Keratinocyte (primary cell): ENCODE measurements around the gene GNB3. TPM values are rescaled to one million over a fixed set of nuclear protein-coding genes. Genes with fewer than 3 reads are reported as not detected.

Experiments used
- DNase-seq: peaks from one replicate; pipeline ENCODE4 v3.0.0-alpha.2; 2011; ENCODE audit warnings: low read depth, missing footprints, low spot score
- FAIRE-seq: peaks from 2 replicates; lab custom pipeline; 2011; peaks lifted over from hg19 to GRCh38; lab: Jason Lieb, UNC
- H2AFZ ChIP-seq: 2 replicates; pipeline ENCODE4 v1.6.0; 2012; ENCODE audit warnings: low read length, control low read depth, inconsistent platforms; ENCODE audit not compliant: control insufficient read depth
- H3K27ac ChIP-seq: 2 replicates; pipeline ENCODE4 v1.5.1; 2011; ENCODE audit warnings: low read length; ENCODE audit not compliant: control insufficient read depth, insufficient read depth
- H3K27me3 ChIP-seq: 3 replicates; pipeline ENCODE4 v1.6.0; 2011; ENCODE audit warnings: low read length; ENCODE audit not compliant: control insufficient read depth, insufficient read depth; ENCODE audit errors: extremely low read depth
- H3K36me3 ChIP-seq, 2 experiments: 2 replicates in 1 of 2; 3 replicates in 1 of 2; pipeline ENCODE4 v1.5.1; 2011; ENCODE audit warnings: low read length in 2 of 2, mild to moderate bottlenecking in 1 of 2; ENCODE audit not compliant: control insufficient read depth in 2 of 2, insufficient read depth in 2 of 2; ENCODE audit errors: extremely low read depth in 1 of 2
- H3K4me1 ChIP-seq: 3 replicates; pipeline ENCODE4 v1.5.1; 2011; ENCODE audit warnings: low read length; ENCODE audit not compliant: control insufficient read depth, insufficient read depth; ENCODE audit errors: extremely low read depth
- H3K4me2 ChIP-seq: 3 replicates; pipeline ENCODE4 v1.6.0; 2011; ENCODE audit warnings: low read depth, low read length; ENCODE audit not compliant: control insufficient read depth, insufficient read depth; ENCODE audit errors: extremely low read depth
- H3K4me3 ChIP-seq, 3 experiments: fragments of 200-600 bp in 1 of 3; sonication (generic) in 1 of 3; 2 replicates in 2 of 3; 3 replicates in 1 of 3; pipeline ENCODE4 v1.5.1; 2011 to 2016; ENCODE audit warnings: low read length in 3 of 3, mild to moderate bottlenecking in 3 of 3, control low read depth in 2 of 3, inconsistent platforms in 1 of 3, low read depth in 1 of 3, mixed read lengths in 1 of 3, mixed run types in 1 of 3, moderate library complexity in 1 of 3; ENCODE audit not compliant: control insufficient read depth in 2 of 3, insufficient read depth in 2 of 3; ENCODE audit errors: extremely low read depth in 1 of 3
- H3K79me2 ChIP-seq: 2 replicates; pipeline ENCODE4 v1.6.0; 2012; ENCODE audit warnings: low read length; ENCODE audit not compliant: control insufficient read depth, insufficient read depth
- H3K9ac ChIP-seq: 3 replicates; pipeline ENCODE4 v1.6.0; 2011; ENCODE audit warnings: low read length; ENCODE audit not compliant: control insufficient read depth, insufficient read depth; ENCODE audit errors: extremely low read depth
- H3K9me1 ChIP-seq: 3 replicates; pipeline ENCODE4 v1.6.0; 2011; ENCODE audit warnings: low read length; ENCODE audit not compliant: control insufficient read depth, insufficient read depth; ENCODE audit errors: extremely low read depth
- H3K9me3 ChIP-seq: 2 replicates; pipeline ENCODE4 v1.5.1; 2012; ENCODE audit warnings: low read depth, low read length; ENCODE audit not compliant: control insufficient read depth
- H4K20me1 ChIP-seq: 3 replicates; pipeline ENCODE4 v1.6.0; 2011; ENCODE audit warnings: low read length; ENCODE audit not compliant: control insufficient read depth, insufficient read depth; ENCODE audit errors: extremely low read depth
- EZH2 ChIP-seq: IDR thresholded peaks from one replicate; pipeline ENCODE4 v1.6.1; 2012; ENCODE audit warnings: inconsistent platforms, mild to moderate bottlenecking, low read length, moderate library complexity
- dilution Hi-C: fragments of 300-500 bp; cut with MboI; formaldehyde crosslinking; loops from one replicate; pipeline ENCODE4 v1.7.0; 2020; ENCODE audit warnings: low sequenced_read_pairs; ENCODE audit not compliant: extremely low pct_ligation_motif_present
- polyA plus RNA-seq, 5 experiments: library from polyadenylated mRNA; depleted of rRNA in 3 of 5; stranded (reverse) in 3 of 5; stranded (forward) in 1 of 5; unstranded in 1 of 5; fragments of >200 nt; gene quantifications; 1 replicate in 1 of 5; 2 replicates in 3 of 5; 3 replicates in 1 of 5; pipeline versions ENCODE4 v1.2.1 to v1.2.3, GENCODE V29; 2011 to 2012; ENCODE audit warnings: missing spikeins in 2 of 5, low read depth in 1 of 5, low replicate concordance in 1 of 5
- TF ChIP-seq, protein P1 (sequence below), 3 experiments: IDR thresholded peaks in 1 of 3; conservative IDR thresholded peaks in 1 of 3; optimal IDR thresholded peaks in 1 of 3; 2 replicates in 2 of 3; 3 replicates in 1 of 3; pipeline versions ENCODE3 to v1.5.1; 2011; ENCODE audit warnings: low read length in 3 of 3, mild to moderate bottlenecking in 3 of 3, moderate library complexity in 2 of 3, control low read depth in 1 of 3, inconsistent platforms in 1 of 3; ENCODE audit not compliant: insufficient read depth in 2 of 3; ENCODE audit errors: extremely low read depth in 1 of 3

GNB3 gene
- polyA plus RNA-seq, 1 donor (not counting 4 experiments of a cell fraction or from before 2014, with no cell fraction given) = 0.80 TPM

DNA sequence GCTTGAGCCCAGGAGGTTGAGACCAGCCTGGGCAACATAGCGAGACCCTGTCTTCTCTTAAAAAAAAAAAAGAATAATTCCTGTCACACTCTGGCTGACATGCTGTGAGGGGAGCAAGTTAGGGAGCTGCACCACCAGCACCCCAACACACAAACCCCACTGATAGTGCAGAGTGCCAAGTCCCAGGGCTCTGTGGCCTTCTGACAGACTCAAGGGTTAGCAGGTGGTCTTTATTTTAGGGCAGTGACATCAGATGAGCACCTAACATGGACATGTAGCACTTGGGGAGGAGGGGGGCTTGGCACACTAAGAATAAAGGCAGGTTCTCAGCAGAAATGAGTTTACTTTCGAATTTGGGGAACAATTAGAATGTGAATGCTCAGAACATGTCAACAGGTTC lies 18.1 kb downstream of the GNB3 start:
- H3K4me3 ChIP-seq = no peak overlapping the region
- H3K4me2 ChIP-seq = no peak overlapping the region
- TF ChIP-seq, protein P1, sequence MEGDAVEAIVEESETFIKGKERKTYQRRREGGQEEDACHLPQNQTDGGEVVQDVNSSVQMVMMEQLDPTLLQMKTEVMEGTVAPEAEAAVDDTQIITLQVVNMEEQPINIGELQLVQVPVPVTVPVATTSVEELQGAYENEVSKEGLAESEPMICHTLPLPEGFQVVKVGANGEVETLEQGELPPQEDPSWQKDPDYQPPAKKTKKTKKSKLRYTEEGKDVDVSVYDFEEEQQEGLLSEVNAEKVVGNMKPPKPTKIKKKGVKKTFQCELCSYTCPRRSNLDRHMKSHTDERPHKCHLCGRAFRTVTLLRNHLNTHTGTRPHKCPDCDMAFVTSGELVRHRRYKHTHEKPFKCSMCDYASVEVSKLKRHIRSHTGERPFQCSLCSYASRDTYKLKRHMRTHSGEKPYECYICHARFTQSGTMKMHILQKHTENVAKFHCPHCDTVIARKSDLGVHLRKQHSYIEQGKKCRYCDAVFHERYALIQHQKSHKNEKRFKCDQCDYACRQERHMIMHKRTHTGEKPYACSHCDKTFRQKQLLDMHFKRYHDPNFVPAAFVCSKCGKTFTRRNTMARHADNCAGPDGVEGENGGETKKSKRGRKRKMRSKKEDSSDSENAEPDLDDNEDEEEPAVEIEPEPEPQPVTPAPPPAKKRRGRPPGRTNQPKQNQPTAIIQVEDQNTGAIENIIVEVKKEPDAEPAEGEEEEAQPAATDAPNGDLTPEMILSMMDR (optimal IDR thresholded peaks at IDR 0.05 in 1 of 3, IDR thresholded peaks at IDR 0.05 in 1 of 3, conservative IDR thresholded peaks at IDR 0.05 in 1 of 3; ENCODE audit: extremely low read depth in 1 of 3, insufficient read depth in 2 of 3, low read length in 3 of 3) = no peak
- TF ChIP-seq EZH2 = no peak
- no peak overlapping the region for H2AFZ ChIP-seq
- FAIRE-seq (no peak), DNase-seq (no peak)
- H3K9me1 ChIP-seq = no peaks in the 10 kb centered on the region
- no peaks in the 10 kb centered on the region for H3K27me3 ChIP-seq
- peaks cover 61 to 69% of the 10 kb centered on the region in 2 experiments for H3K36me3 ChIP-seq
- dilution Hi-C loops = no loop called here
- H3K9me3 ChIP-seq = no peaks in the 10 kb centered on the region
- H4K20me1 ChIP-seq = no peaks in the 10 kb centered on the region
- no peak overlapping the region for H3K27ac ChIP-seq
- no peak overlapping the region for H3K9ac ChIP-seq
- peaks cover 20% of the 10 kb centered on the region for H3K79me2 ChIP-seq
- H3K4me1 ChIP-seq = peaks cover 2% of the 10 kb centered on the region

DNA sequence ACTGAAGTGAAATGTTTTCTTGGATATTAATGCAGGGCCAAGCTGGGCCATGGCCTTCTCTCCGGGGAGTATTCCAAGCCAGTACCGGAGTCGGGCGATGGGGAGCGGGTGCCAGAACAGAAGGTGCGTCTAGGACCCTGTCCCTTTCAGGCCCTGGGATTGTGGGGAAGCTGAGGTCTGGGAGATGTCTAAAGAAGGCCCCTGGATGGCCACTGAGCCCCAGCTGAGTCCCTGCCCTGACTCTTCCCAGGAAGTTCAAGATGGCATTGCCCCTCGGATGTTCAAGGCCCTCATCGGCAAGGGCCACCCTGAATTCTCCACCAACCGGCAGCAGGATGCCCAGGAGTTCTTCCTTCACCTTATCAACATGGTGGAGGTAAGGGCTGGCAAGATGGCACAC lies 19.4 kb downstream of the GNB3 start:
- Histone ChIP-seq H3K36me3 (peaks cover 59 to 66% of the 10 kb centered on the region in 2 experiments), H3K27me3 (no peaks in the 10 kb centered on the region), H3K4me2 (no peak overlapping the region), H3K9ac (no peak overlapping the region), H3K27ac (no peak overlapping the region), H3K9me1 (no peaks in the 10 kb centered on the region), H3K9me3 (no peaks in the 10 kb centered on the region), H2AFZ (no peak overlapping the region), H3K4me1 (no peaks in the 10 kb centered on the region), H4K20me1 (no peaks in the 10 kb centered on the region), H3K79me2 (peaks cover 7% of the 10 kb centered on the region), H3K4me3 (no peak overlapping the region)
- no peak for FAIRE-seq
- TF ChIP-seq, protein P1 (optimal IDR thresholded peaks at IDR 0.05 in 1 of 3, IDR thresholded peaks at IDR 0.05 in 1 of 3, conservative IDR thresholded peaks at IDR 0.05 in 1 of 3; ENCODE audit: extremely low read depth in 1 of 3, insufficient read depth in 2 of 3, low read length in 3 of 3) = no peak
- no peak for TF ChIP-seq EZH2
- dilution Hi-C loops = no loop called here
- DNase-seq = no peak
